ENCODE results near the gene KRTAP19-2.
"Not testable (repeated sequence)": the region's sequence is repeated elsewhere in the genome, so short reads cannot be mapped to it uniquely, and the experiment has no call there.

Gene KRTAP19-2, protein sequence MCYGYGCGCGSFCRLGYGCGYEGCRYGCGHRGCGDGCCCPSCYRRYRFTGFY

DNA sequence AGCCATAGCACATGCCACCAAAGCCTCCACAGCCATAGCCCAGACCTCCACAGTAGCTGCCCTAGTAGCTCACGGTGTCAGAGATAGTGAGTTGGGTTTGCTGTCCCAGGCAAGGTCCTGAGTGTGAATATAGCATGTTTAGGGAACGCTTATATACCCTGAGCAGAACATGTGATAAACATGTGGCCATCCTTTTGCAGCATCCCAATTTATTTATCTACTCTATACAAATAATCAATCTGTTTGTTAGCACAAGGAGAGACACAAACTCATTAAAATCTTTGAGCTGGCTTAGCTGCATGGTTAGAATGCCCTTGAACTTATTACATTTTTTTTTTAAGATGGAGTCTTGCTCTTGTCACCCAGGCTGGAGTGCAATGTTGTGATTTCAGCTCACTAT lies at the start of gene KRTAP19-2:
Gene KRTAP19-2 (minus strand): TSS at position 101 of the 400 bp plus-strand sequence. CDS start 88 bp downstream, at position 13.
- H3K4me3 ChIP-seq (ENCODE audit: control insufficient read depth, low read depth, low read length): no peak within 1 kb of the TSS
- TF ChIP-seq, protein P1, sequence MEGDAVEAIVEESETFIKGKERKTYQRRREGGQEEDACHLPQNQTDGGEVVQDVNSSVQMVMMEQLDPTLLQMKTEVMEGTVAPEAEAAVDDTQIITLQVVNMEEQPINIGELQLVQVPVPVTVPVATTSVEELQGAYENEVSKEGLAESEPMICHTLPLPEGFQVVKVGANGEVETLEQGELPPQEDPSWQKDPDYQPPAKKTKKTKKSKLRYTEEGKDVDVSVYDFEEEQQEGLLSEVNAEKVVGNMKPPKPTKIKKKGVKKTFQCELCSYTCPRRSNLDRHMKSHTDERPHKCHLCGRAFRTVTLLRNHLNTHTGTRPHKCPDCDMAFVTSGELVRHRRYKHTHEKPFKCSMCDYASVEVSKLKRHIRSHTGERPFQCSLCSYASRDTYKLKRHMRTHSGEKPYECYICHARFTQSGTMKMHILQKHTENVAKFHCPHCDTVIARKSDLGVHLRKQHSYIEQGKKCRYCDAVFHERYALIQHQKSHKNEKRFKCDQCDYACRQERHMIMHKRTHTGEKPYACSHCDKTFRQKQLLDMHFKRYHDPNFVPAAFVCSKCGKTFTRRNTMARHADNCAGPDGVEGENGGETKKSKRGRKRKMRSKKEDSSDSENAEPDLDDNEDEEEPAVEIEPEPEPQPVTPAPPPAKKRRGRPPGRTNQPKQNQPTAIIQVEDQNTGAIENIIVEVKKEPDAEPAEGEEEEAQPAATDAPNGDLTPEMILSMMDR (IDR thresholded peaks at IDR 0.05; ENCODE audit: control insufficient read depth, insufficient read depth, low read depth, low read length, missing control alignments): no peak
- no peak for DNase-seq (ENCODE audit: low read depth)

DNA sequence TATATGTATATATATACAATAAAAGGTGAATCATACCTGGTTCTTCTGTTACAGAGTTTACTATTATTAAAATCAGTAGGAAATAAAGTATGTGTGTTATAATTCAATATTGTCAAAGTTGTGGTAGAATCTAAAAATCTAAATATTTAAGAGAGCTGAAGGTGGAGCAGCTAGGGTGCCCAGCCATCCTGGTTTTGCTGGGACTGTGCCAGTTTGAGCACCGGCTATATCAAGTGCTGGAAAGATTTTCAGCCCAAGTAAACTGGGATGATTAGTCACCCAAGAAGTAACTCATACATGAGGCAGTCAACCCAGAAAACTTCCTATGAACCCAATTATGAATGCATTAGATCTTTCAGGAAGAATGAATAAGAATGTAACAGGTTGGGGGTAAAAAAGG lies 31.6 kb upstream of the KRTAP19-2 start:
- TF ChIP-seq, protein P1 (IDR thresholded peaks at IDR 0.05; ENCODE audit: control insufficient read depth, insufficient read depth, low read depth, low read length, missing control alignments): no peak
- H3K4me3 ChIP-seq (ENCODE audit: control insufficient read depth, low read depth, low read length): no peak overlapping the region
- DNase-seq (ENCODE audit: low read depth): no peak

DNA sequence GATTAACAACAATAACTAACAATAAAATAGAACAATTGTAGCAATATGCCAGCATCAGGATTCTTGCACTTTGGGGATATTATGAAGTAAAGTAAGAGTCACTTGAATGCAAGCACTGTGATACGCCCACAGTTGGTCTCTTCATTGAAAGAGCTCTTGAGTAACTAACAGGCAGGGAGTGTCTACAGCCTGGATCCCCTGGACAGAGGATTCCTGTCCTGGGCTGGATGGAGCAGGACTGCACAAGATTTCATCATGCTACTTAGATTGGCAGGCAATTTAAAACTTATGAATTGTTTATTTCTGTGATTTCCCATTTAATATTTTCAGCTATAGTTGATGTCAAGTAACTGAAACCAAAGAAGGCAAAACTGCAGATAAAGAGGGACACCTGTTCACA lies 28.4 kb upstream of the KRTAP19-2 start:
- no peak for DNase-seq (ENCODE audit: low read depth)
- no peak overlapping the region for H3K4me3 ChIP-seq (ENCODE audit: control insufficient read depth, low read depth, low read length)
- TF ChIP-seq, protein P1 (IDR thresholded peaks at IDR 0.05; ENCODE audit: control insufficient read depth, insufficient read depth, low read depth, low read length, missing control alignments): no peak

DNA sequence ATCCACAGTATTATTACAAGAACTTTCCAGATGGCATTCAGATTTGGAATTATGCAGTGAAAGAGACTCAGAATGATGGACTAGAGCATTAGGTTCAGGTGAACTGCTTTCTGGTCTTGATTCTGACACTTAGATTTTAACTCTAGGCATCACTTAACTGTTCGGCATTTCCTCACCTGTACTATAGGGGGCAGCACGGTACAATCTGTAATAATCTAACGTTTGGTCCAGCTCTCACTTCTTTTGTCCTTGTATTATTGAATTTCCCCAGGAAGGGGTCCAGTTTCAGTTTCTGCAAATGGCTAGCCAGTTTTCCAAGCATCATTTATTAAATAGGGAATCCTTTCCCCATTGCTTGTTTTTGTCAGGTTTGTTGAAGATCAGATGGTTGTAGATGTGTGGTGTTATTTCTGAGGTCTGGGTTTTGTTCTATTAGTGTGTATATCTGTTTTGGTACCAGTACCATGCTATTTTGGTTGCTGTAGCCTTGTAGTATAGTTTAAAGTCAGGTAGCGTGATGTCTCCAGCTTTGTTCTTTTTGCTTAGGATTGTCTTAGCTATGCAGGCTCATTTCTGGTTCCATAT lies 18.5 kb upstream of the KRTAP19-2 start:
- not testable (repeated sequence) for DNase-seq (ENCODE audit: low read depth); H3K4me3 ChIP-seq (ENCODE audit: control insufficient read depth, low read depth, low read length)

DNA sequence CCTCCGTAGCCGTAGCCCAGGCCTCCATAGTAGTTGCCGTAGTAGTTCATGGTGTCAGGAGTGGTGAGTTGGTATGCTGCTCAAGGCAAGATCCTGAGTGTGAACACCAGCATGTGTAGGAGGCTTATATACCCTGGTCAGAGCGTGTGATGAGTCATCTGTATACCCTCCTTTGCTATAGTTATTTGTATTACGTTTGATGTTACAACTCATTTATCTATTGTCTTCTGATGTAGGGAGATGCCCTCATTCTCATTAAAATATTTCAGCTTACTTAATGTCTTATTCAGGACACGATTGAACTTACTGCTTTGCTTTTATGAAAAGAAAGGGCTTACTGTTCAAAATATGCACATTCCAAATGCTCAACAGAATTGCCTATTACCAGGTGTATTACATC lies 14.8 kb upstream of the KRTAP19-2 start, which contains the start of gene KRTAP19-5:
Gene KRTAP19-5 (minus strand): TSS at position 101 of the 400 bp plus-strand sequence. CDS start 51 bp downstream, at position 50.
- H3K4me3 ChIP-seq (ENCODE audit: control insufficient read depth, low read depth, low read length): no peak within 1 kb of the TSS
- TF ChIP-seq, protein P1 (IDR thresholded peaks at IDR 0.05; ENCODE audit: control insufficient read depth, insufficient read depth, low read depth, low read length, missing control alignments): no peak
- no peak for DNase-seq (ENCODE audit: low read depth)

DNA sequence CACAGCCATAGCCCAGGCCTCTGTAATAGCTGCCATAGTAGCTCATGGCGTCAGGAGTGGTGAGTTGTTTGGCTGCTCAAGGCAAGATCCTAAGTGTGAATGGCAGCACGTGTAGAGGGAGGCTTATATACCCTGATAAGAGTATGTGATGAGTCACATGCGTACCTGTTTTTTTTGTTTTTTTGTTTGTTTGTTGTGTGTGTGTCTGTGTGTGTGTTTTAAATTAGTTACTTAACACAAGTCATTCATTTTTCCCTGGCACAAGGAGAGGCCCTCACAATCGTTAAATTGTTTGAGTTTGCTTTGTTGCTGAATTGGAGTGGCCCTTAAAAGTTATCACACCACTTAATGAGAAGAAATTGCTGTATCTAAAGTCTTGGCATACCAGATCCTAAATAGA lies 9.8 kb upstream of the KRTAP19-2 start, which contains the start of gene KRTAP19-4:
Gene KRTAP19-4 (minus strand): TSS at position 101 of the 400 bp plus-strand sequence. CDS start 55 bp downstream, at position 46.
- DNase-seq (ENCODE audit: low read depth): no peak
- TF ChIP-seq, protein P1 (IDR thresholded peaks at IDR 0.05; ENCODE audit: control insufficient read depth, insufficient read depth, low read depth, low read length, missing control alignments): no peak

DNA sequence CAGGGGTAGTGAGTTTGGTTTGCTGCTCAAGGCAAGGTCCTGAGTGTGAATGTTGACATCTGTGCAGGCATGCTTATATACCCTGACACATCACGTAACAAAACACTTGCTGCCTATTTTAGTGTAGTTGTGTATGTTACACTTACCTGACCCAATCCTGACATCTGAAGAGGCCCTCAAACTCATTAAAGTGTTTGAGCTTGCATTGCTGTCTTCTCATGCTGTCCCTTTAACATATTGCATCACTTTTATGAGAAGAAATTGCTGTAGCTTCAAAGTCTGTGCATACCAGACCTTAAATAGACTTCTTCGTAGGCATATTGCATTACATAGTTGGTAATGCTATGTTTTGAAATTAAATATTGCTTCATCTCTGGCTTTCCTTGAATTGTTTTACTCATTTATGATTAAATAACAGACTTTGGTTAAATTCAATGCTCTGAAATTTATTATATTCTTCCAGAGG lies 4.8 kb upstream of the KRTAP19-2 start, which contains the start of gene KRTAP19-3:
Gene KRTAP19-3 (minus strand): TSS at position 51 of the 466 bp plus-strand sequence. CDS start 56 bp downstream, outside the sequence.
- no peak within 1 kb of the TSS for H3K4me3 ChIP-seq (ENCODE audit: control insufficient read depth, low read depth, low read length)
- no peak for DNase-seq (ENCODE audit: low read depth)
- TF ChIP-seq, protein P1 (IDR thresholded peaks at IDR 0.05; ENCODE audit: control insufficient read depth, insufficient read depth, low read depth, low read length, missing control alignments): no peak

More for the DNA sequence above, 9.8 kb upstream of the KRTAP19-2 start, which contains the start of gene KRTAP19-4:
- no peak within 1 kb of the TSS for H3K4me3 ChIP-seq (ENCODE audit: control insufficient read depth, low read depth, low read length)

Measured in AG09309 (cell line).